Measurements from ENCODE around the gene IFNAR1.

Gene IFNAR1

GRCh38 chr21:33286076-33286475 lies 38.7 kb upstream of the IFNAR1 start:
- Histone ChIP-seq H3K27me3 (no peaks in the 10 kb centered on the region), H3K27ac (peak overlapping the region; percentile 59 to 67), H3K36me3 (peaks cover 4 to 55% (median 31%) of the 10 kb centered on the region in 3 donors), H3K4me3 (no peak overlapping the region), H3K9me3 (no peaks in the 10 kb centered on the region), H3K4me1 (peaks cover 5 to 38% (median 13%) of the 10 kb centered on the region in 4 donors)
- TF ChIP-seq, protein P1, sequence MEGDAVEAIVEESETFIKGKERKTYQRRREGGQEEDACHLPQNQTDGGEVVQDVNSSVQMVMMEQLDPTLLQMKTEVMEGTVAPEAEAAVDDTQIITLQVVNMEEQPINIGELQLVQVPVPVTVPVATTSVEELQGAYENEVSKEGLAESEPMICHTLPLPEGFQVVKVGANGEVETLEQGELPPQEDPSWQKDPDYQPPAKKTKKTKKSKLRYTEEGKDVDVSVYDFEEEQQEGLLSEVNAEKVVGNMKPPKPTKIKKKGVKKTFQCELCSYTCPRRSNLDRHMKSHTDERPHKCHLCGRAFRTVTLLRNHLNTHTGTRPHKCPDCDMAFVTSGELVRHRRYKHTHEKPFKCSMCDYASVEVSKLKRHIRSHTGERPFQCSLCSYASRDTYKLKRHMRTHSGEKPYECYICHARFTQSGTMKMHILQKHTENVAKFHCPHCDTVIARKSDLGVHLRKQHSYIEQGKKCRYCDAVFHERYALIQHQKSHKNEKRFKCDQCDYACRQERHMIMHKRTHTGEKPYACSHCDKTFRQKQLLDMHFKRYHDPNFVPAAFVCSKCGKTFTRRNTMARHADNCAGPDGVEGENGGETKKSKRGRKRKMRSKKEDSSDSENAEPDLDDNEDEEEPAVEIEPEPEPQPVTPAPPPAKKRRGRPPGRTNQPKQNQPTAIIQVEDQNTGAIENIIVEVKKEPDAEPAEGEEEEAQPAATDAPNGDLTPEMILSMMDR (IDR thresholded peaks at IDR 0.05) = no peak
- no peak for DNase-seq
- intact Hi-C loops (cut with DNase I; ENCODE audit: low total_unique reads) = no loop called here

- intact Hi-C loops (cut with DNase I; ENCODE audit: low total_unique reads) = no loop called here
- peak overlapping the region; percentile 59 to 67 for H3K27ac ChIP-seq
- no peak for DNase-seq
Measured at GRCh38 chr21:33286600-33287456, 37.9 kb upstream of the IFNAR1 start.

DNA sequence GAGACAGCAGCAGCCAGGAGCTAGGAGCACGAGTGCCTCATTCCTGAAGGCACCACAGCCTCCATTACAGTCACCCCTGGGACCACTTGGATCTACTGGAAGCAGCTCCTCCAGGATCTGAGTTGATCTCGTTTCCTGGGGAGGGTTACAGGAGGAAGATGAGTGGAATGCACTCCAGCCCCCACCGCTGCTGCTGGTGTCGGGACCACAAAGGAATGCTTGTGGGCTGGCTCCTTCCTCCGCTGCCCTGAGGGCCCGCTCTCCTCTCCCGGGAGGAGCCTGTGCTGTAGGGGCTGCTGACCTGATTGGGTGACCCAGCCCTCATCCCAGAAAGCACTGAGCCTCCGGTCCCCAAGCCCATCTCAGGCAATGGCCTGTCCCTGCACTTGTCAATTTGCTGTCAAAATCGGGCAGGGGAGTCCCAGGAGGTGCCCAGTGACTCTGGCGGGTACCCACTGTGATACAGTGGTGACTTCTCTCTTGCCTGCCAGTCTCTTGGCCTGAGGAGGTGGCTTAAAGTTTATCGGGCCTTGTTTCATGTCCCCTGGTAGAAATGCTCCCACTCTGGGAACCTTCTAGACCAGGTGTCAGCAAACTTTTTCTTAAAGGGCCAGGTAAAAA lies 35.5 kb upstream of the IFNAR1 start:
- Histone ChIP-seq H3K27me3 (no peaks in the 10 kb centered on the region), H3K9me3 (no peaks in the 10 kb centered on the region), H3K4me3 (no peak overlapping the region), H3K4me1 (peaks cover 5 to 38% (median 13%) of the 10 kb centered on the region in 4 donors), H3K36me3 (peaks cover 11 to 61% (median 34%) of the 10 kb centered on the region in 3 donors), H3K27ac (peak overlapping the region; percentile 9 to 13)
- intact Hi-C loops (cut with DNase I; ENCODE audit: low total_unique reads) = no loop called here
- TF ChIP-seq, protein P1 (IDR thresholded peaks at IDR 0.05) = no peak
- DNase-seq = no peak

More at GRCh38 chr21:33286600-33287456, 37.9 kb upstream of the IFNAR1 start:
- Histone ChIP-seq H3K4me1 (peaks cover 5 to 38% (median 13%) of the 10 kb centered on the region in 4 donors), H3K4me3 (no peak overlapping the region), H3K9me3 (no peaks in the 10 kb centered on the region), H3K27me3 (no peaks in the 10 kb centered on the region), H3K36me3 (peaks cover 5 to 55% (median 31%) of the 10 kb centered on the region in 3 donors)
- TF ChIP-seq, protein P1 (IDR thresholded peaks at IDR 0.05) = no peak

DNA sequence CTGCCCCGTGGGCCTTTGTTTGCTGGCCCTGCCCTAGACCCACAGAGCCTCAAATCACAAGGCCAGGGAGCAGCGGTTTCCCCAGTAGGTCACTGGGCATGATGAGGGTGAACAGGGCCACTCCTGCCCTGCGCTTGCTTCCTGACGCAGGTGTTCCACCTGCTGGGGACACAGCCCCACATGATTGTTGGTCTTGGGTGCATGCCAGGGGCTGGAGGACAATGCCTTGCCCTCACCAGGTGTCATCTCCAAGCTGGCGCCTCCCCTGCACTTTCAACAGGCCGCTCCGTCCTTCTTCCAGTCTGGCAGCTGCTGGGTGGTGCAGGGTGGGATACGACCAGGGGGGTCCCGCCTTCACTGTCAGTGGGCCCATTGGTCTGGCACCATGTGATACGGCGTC lies 34.3 kb upstream of the IFNAR1 start:
- Histone ChIP-seq H3K27me3 (no peaks in the 10 kb centered on the region), H3K36me3 (peaks cover 11 to 58% (median 39%) of the 10 kb centered on the region in 3 donors)

DNA sequence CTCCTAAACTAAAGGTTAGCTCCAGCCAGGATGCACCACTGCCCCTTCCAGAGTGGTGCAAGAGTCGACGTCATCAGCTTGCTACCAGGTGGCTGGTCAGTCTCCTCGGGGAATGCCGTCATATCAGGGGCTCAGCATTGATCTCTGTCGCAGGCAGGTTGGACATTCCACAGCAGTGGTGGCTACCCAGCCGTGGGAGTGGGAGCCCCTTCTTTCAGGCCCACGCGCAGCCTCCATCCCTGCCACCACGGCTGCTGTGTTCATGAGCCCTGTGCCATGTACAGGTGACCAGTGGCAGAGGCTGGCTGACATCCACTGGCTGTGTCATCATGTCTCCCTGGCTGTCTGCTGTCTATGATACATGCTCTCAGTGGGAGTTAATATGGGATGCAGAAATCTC lies 33.1 kb upstream of the IFNAR1 start:
- H3K27me3 ChIP-seq = no peaks in the 10 kb centered on the region
- H3K27ac ChIP-seq = no peak overlapping the region
- intact Hi-C loops (cut with DNase I; ENCODE audit: low total_unique reads) = no loop called here
- TF ChIP-seq, protein P1 (IDR thresholded peaks at IDR 0.05) = no peak
- H3K4me1 ChIP-seq = peaks cover 0 to 26% (median 4%) of the 10 kb centered on the region in 4 donors
- no peak for DNase-seq
- peaks cover 17 to 61% (median 50%) of the 10 kb centered on the region in 3 donors for H3K36me3 ChIP-seq
- H3K9me3 ChIP-seq = no peaks in the 10 kb centered on the region
- H3K4me3 ChIP-seq = no peak overlapping the region

More for the DNA sequence above, 34.3 kb upstream of the IFNAR1 start:
- no peak for DNase-seq
- H3K27ac ChIP-seq = no peak overlapping the region
- TF ChIP-seq, protein P1 (IDR thresholded peaks at IDR 0.05) = no peak
- peaks cover 5 to 38% (median 13%) of the 10 kb centered on the region in 4 donors for H3K4me1 ChIP-seq
- H3K4me3 ChIP-seq = no peak overlapping the region
- no peaks in the 10 kb centered on the region for H3K9me3 ChIP-seq
- intact Hi-C loops (cut with DNase I; ENCODE audit: low total_unique reads) = no loop called here

Data from tibial artery (tissue), 4 donors.